B cell (primary cell): Measurements from ENCODE around the gene BCL2L1. TPM values are rescaled to one million over a fixed set of nuclear protein-coding genes. Genes with fewer than 3 reads are reported as not detected.

Experiments
- ATAC-seq: fragments of 200-7000 bp; cut with Tn5 transposase; one replicate; pipeline ENCODE4 v1.10.0; 2021; ENCODE audit warnings: low read depth, mild to moderate bottlenecking, moderate number of reproducible peaks, moderate library complexity
- CTCF ChIA-PET: fragments of 350-600 bp; sonication (Branson Sonifier 250); formaldehyde crosslinking; loops from one replicate; lab custom pipeline; 2021; ENCODE audit warnings: antibody characterized with exemption, inconsistent platforms; lab: Charles Lee
- POLR2A ChIA-PET: fragments of 350-600 bp; sonication (Branson Sonifier 250); formaldehyde crosslinking; loops from one replicate; lab custom pipeline; 2021; ENCODE audit warnings: antibody characterized with exemption; lab: Charles Lee
- DNase-seq: peaks from one replicate; pipeline ENCODE4 v3.0.0; 2013
- H2AFZ ChIP-seq: 2 replicates; pipeline ENCODE4 v1.6.1; 2012; ENCODE audit warnings: mild to moderate bottlenecking, low read depth, low read length; ENCODE audit not compliant: insufficient read depth, poor library complexity, severe bottlenecking
- H3K27ac ChIP-seq, 2 donors: 1 replicate in 1 of 2; 2 replicates in 1 of 2; pipeline ENCODE4 v1.5.1; 2012 to 2013; ENCODE audit warnings: low read length in 2 of 2, mild to moderate bottlenecking in 2 of 2, moderate library complexity in 1 of 2
- H3K27me3 ChIP-seq, 4 experiments: fragments of 200-600 bp in 1 of 4; sonication (generic) in 1 of 4; replicated peaks in 1 of 4; 1 replicate in 2 of 4; 2 replicates in 2 of 4; pipeline versions ENCODE4 v1.6.1 to v1.7.0; 2013 to 2016; ENCODE audit warnings: low read length in 3 of 4, mild to moderate bottlenecking in 2 of 4, mixed read lengths in 1 of 4, moderate library complexity in 1 of 4; ENCODE audit not compliant: insufficient read depth in 4 of 4, control insufficient read depth in 3 of 4; ENCODE audit errors: control extremely low read depth in 1 of 4
- H3K36me3 ChIP-seq, 2 experiments: replicated peaks in 1 of 2; 1 replicate in 1 of 2; 2 replicates in 1 of 2; pipeline versions ENCODE4 v1.6.1 to v1.7.1; 2013; ENCODE audit warnings: low read length in 1 of 2; ENCODE audit not compliant: insufficient read depth in 2 of 2, control insufficient read depth in 1 of 2; ENCODE audit errors: control extremely low read depth in 1 of 2, extremely low read depth in 1 of 2
- H3K4me1 ChIP-seq, 2 donors: fragments of 200-600 bp in 1 of 2; sonication (generic) in 1 of 2; 1 replicate in 1 of 2; 2 replicates in 1 of 2; pipeline versions ENCODE4 v1.5.1 to v1.6.1; 2013 to 2017; ENCODE audit warnings: low read length in 2 of 2; ENCODE audit not compliant: control insufficient read depth in 2 of 2, insufficient read depth in 2 of 2
- H3K4me2 ChIP-seq: replicated peaks from 2 replicates; pipeline ENCODE3; 2012; ENCODE audit warnings: mild to moderate bottlenecking, low read depth, low read length; ENCODE audit not compliant: poor library complexity, severe bottlenecking
- H3K4me3 ChIP-seq, 5 experiments: fragments of 200-600 bp in 1 of 5; sonication (generic) in 1 of 5; 1 replicate in 3 of 5; 2 replicates in 2 of 5; pipeline versions ENCODE4 v1.5.1 to v1.7.0; 2011 to 2016; ENCODE audit warnings: low read length in 4 of 5, mild to moderate bottlenecking in 4 of 5, low read depth in 2 of 5, control low read depth in 1 of 5, moderate library complexity in 1 of 5; ENCODE audit not compliant: insufficient read depth in 1 of 5; ENCODE audit errors: control extremely low read depth in 1 of 5, extremely low read depth in 1 of 5
- H3K79me2 ChIP-seq: fragments of 200-600 bp; sonication (generic); one replicate; pipeline ENCODE4 v1.6.0; 2016; ENCODE audit warnings: low read length; ENCODE audit not compliant: control insufficient read depth, insufficient read depth
- H3K9ac ChIP-seq: fragments of 200-600 bp; sonication (generic); 2 replicates; pipeline ENCODE4 v1.6.1; 2017; ENCODE audit warnings: mild to moderate bottlenecking, low read length, moderate library complexity
- H3K9me3 ChIP-seq, 3 donors: one replicate each; pipeline versions ENCODE4 v1.6.1 to v1.7.1; 2013; ENCODE audit warnings: low read length in 2 of 3; ENCODE audit not compliant: control insufficient read depth in 2 of 3, insufficient read depth in 1 of 3; ENCODE audit errors: control extremely low read depth in 1 of 3
- H4K20me1 ChIP-seq: 2 replicates; pipeline ENCODE4 v1.6.0; 2012; ENCODE audit warnings: mild to moderate bottlenecking, low read length; ENCODE audit not compliant: insufficient read depth, control insufficient read depth, poor library complexity, severe bottlenecking
- H3K27ac Mint-ChIP-seq: one replicate; pipeline ENCODE4 v1.8.0; 2021; ENCODE audit warnings: mixed read lengths
- H3K27me3 Mint-ChIP-seq: one replicate; pipeline ENCODE4 v1.8.0; 2021; ENCODE audit warnings: mixed read lengths
- H3K4me1 Mint-ChIP-seq: one replicate; pipeline ENCODE4 v1.8.0; 2021; ENCODE audit warnings: mixed read lengths
- H3K4me3 Mint-ChIP-seq: one replicate; pipeline ENCODE4 v1.8.0; 2021; ENCODE audit warnings: mixed read lengths
- H3K9me3 Mint-ChIP-seq: one replicate; pipeline ENCODE4 v1.8.0; 2022; ENCODE audit warnings: mixed read lengths; ENCODE audit not compliant: insufficient read depth
- EZH2 ChIP-seq: IDR thresholded peaks from 2 replicates; pipeline ENCODE4 v1.6.1; 2012; ENCODE audit warnings: borderline replicate concordance, low read depth, mild to moderate bottlenecking, moderate library complexity, low read length; ENCODE audit not compliant: insufficient read depth, poor library complexity, severe bottlenecking
- WGBS: methylation state at CpG from one replicate; pipeline ENCODE4 v1.1.5; 2013; ENCODE audit warnings: missing lambda C conversion rate; ENCODE audit not compliant: insufficient coverage; 5-methylcytosine and 5-hydroxymethylcytosine counted together
- intact Hi-C: fragments of 100-400 bp; cut with micrococcal nuclease; formaldehyde crosslinking; loops from one replicate; pipeline ENCODE4 v1.10.0; 2022
- polyA plus RNA-seq: library from polyadenylated mRNA; depleted of rRNA; stranded (reverse); fragments of >200 nt; gene quantifications from 2 replicates; pipeline ENCODE4 v1.2.3, GENCODE V29; 2012
- total RNA-seq, 2 donors: library from RNA; stranded (reverse); fragments of 120-200 nt in 1 of 2; gene quantifications; 1 replicate in 1 of 2; 2 replicates in 1 of 2; pipeline versions ENCODE4 v1.2.3 to v1.2.4, GENCODE V29; 2013 to 2022
- TF ChIP-seq, protein P1 (sequence below): fragments of 200-600 bp; IDR thresholded peaks from one replicate; pipeline ENCODE4 v1.8.0; 2022; ENCODE audit warnings: antibody characterized with exemption, mild to moderate bottlenecking

Gene BCL2L1
- total and polyA plus RNA-seq, 2 donors (not counting 1 experiment from before 2014, with no cell fraction given), result 10.1 to 33.0 TPM

DNA sequence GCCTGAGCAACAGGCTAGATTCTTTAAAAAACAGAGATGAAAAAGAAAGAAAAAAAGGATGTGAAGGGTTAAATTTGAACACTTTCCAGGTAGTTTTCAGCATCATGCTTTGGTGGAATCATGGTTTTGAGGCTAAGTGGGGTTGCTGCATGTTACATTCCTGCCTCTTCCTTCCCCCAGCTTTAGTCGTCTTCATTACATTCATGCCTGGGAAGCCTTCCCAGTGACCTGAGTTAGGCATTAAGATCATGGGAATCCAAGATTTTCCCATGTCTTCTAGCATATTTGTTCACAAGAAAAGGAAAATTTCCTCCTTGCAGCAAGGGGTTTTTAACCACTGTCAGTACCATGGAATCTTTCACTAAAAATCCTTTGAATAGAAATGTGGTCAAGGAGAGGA, 28.5 kb upstream of the BCL2L1 start:
- Histone ChIP-seq H3K4me2 (no peak overlapping the region), H3K4me3 (no peak overlapping the region), H3K4me1 (no peaks in the 10 kb centered on the region), H3K27ac (no peak overlapping the region), H3K9me3 (no peaks in the 10 kb centered on the region), H3K79me2 (peaks cover 26% of the 10 kb centered on the region), H4K20me1 (no peaks in the 10 kb centered on the region), H3K36me3 (no peaks in the 10 kb centered on the region), H2AFZ (no peak overlapping the region), H3K9ac (no peak overlapping the region), H3K27me3 (no peaks in the 10 kb centered on the region)
- Mint-ChIP-seq H3K27ac (no peak overlapping the region), H3K27me3 (no peaks in the 10 kb centered on the region), H3K9me3 (no peaks in the 10 kb centered on the region), H3K4me1 (peaks cover 5% of the 10 kb centered on the region), H3K4me3 (no peak overlapping the region)
- ATAC-seq (no peak), DNase-seq (no peak)
- intact Hi-C loops, result no loop called here
- WGBS, result no CpG with 5 or more reads among the region's 1 CpG
- TF ChIP-seq EZH2, result no peak
- TF ChIP-seq, protein P1, sequence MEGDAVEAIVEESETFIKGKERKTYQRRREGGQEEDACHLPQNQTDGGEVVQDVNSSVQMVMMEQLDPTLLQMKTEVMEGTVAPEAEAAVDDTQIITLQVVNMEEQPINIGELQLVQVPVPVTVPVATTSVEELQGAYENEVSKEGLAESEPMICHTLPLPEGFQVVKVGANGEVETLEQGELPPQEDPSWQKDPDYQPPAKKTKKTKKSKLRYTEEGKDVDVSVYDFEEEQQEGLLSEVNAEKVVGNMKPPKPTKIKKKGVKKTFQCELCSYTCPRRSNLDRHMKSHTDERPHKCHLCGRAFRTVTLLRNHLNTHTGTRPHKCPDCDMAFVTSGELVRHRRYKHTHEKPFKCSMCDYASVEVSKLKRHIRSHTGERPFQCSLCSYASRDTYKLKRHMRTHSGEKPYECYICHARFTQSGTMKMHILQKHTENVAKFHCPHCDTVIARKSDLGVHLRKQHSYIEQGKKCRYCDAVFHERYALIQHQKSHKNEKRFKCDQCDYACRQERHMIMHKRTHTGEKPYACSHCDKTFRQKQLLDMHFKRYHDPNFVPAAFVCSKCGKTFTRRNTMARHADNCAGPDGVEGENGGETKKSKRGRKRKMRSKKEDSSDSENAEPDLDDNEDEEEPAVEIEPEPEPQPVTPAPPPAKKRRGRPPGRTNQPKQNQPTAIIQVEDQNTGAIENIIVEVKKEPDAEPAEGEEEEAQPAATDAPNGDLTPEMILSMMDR, result no peak
- ChIA-PET POLR2A (no interaction called here), CTCF (no interaction called here)

- no peaks in the 10 kb centered on the region for H3K4me1 ChIP-seq
- POLR2A ChIA-PET, result no interaction called here
- H3K4me1 Mint-ChIP-seq, result peaks cover 5% of the 10 kb centered on the region
- H3K4me3 Mint-ChIP-seq, result no peak overlapping the region
- TF ChIP-seq, protein P1, result no peak
- TF ChIP-seq EZH2, result no peak
- H3K27me3 ChIP-seq, result no peaks in the 10 kb centered on the region
- H3K9ac ChIP-seq, result no peak overlapping the region
- no peak overlapping the region for H2AFZ ChIP-seq
- no peak overlapping the region for H3K27ac Mint-ChIP-seq
- H3K79me2 ChIP-seq, result peaks cover 21% of the 10 kb centered on the region
- CTCF ChIA-PET, result no interaction called here
- no peaks in the 10 kb centered on the region for H3K36me3 ChIP-seq
- no peak for DNase-seq
- no peaks in the 10 kb centered on the region for H3K9me3 Mint-ChIP-seq
- no peaks in the 10 kb centered on the region for H3K27me3 Mint-ChIP-seq
- 100% methylated on average over 4 of the region's 8 CpGs for WGBS
- H3K9me3 ChIP-seq, result no peaks in the 10 kb centered on the region
- H4K20me1 ChIP-seq, result no peaks in the 10 kb centered on the region
- no peak for ATAC-seq
- intact Hi-C loops, result no loop called here
- no peak overlapping the region for H3K27ac ChIP-seq
- no peak overlapping the region for H3K4me3 ChIP-seq
- no peak overlapping the region for H3K4me2 ChIP-seq
These were observed 26.6 kb upstream of the BCL2L1 start for GRCh38 chr20:31749223-31749622.
